GM12873 (cell line): ENCODE results near the gene KLK12.

ENCODE experiments used
- CTCF ChIP-seq: IDR thresholded peaks from 2 replicates; pipeline ENCODE4 v1.5.1; 2012; ENCODE audit warnings: low read depth, mild to moderate bottlenecking, moderate library complexity, low read length, control low read depth; ENCODE audit not compliant: insufficient read depth; ENCODE audit errors: missing control alignments

Gene KLK12

GRCh38 chr19:51024924-51025323, 9.9 kb downstream of the KLK12 start:
- no peak for TF ChIP-seq CTCF

- no peak for TF ChIP-seq CTCF
Observed at GRCh38 chr19:51023946-51024345, 10.9 kb downstream of the KLK12 start.

GRCh38 chr19:51022526-51022925, 12.3 kb downstream of the KLK12 start:
- no peak for TF ChIP-seq CTCF

- TF ChIP-seq CTCF, result peak; percentile 53
Observed at GRCh38 chr19:51020988-51021651, 13.7 kb downstream of the KLK12 start.

GRCh38 chr19:51019544-51019925, 15.3 kb downstream of the KLK12 start, which contains the start of gene KLK10:
TSS of gene KLK10 (minus strand) at chr19:51019709. CDS start at chr19:51019130, 579 bp downstream.
- no peak for TF ChIP-seq CTCF

GRCh38 chr19:51018745-51019543, 15.9 kb downstream of the KLK12 start:
- no peak for TF ChIP-seq CTCF
